ENCODE measurements around the gene RIMS4. TPM values are rescaled to one million over a fixed set of nuclear protein-coding genes. Genes with fewer than 3 reads are reported as not detected.

Gene RIMS4
- total and polyA plus RNA-seq, 9 of the 15 experiments (the other 6 are each of a cell fraction or from before 2014, with no cell fraction given): 0.04 TPM; not detected in 8

DNA sequence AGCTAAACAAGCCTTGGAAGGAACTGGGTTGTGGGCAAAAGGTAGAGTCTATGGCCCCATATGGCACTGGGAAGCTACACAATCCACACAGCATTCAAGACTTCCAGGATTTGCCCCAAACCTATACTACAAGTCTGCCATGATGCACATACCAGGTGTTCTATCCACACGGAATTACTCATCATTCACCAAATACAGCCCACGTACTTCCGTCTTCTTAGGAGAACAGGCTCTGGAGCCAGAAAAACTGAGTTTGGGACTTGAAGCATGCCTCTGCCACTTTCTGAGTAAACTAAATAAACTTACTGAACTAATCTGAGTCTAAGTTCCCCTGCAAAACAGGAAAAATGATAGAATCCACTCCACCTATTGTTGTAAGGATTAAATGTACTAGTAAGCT, 28.6 kb downstream of the RIMS4 start:
- ChIA-PET POLR2A (no interaction called here), CTCF (ENCODE audit: low intra/inter-chr PET ratio) (no interaction called here)
- peaks cover 0 to 6% of the 10 kb centered on the region in 2 experiments; a peak in 2 of 5 replicates for H3K27me3 ChIP-seq (ENCODE audit: control insufficient read depth in 2 of 2, insufficient read depth in 2 of 2, low read length in 2 of 2)
- FAIRE-seq: no peak
- no peak overlapping the region for H3K9ac ChIP-seq (ENCODE audit: insufficient read depth in 1 of 2, low read depth in 2 of 2, low read length in 2 of 2)
- intact Hi-C loops (cut with micrococcal nuclease) (no loop called here), in situ Hi-C loops (cut with MboI) (no loop called here)
- no peaks in the 10 kb centered on the region for H3K9me1 ChIP-seq (ENCODE audit: control insufficient read depth, insufficient read depth, low read length)
- no peak overlapping the region for H3K4me2 ChIP-seq (ENCODE audit: insufficient read depth, low read length)
- H3K36me3 ChIP-seq (ENCODE audit: control insufficient read depth, insufficient read depth, low read length): no peaks in the 10 kb centered on the region
- ATAC-seq: no peak
- TF ChIP-seq HDAC8 (tag; IDR thresholded peaks at IDR 0.05) (no peak), FOXA1 (IDR thresholded peaks at IDR 0.05; ENCODE audit: borderline replicate concordance) (no peak), MCM2 (IDR thresholded peaks at IDR 0.05; ENCODE audit: low read depth) (no peak), MCM5 (IDR thresholded peaks at IDR 0.05; ENCODE audit: low read depth) (no peak)
- TF ChIP-seq, protein P1, sequence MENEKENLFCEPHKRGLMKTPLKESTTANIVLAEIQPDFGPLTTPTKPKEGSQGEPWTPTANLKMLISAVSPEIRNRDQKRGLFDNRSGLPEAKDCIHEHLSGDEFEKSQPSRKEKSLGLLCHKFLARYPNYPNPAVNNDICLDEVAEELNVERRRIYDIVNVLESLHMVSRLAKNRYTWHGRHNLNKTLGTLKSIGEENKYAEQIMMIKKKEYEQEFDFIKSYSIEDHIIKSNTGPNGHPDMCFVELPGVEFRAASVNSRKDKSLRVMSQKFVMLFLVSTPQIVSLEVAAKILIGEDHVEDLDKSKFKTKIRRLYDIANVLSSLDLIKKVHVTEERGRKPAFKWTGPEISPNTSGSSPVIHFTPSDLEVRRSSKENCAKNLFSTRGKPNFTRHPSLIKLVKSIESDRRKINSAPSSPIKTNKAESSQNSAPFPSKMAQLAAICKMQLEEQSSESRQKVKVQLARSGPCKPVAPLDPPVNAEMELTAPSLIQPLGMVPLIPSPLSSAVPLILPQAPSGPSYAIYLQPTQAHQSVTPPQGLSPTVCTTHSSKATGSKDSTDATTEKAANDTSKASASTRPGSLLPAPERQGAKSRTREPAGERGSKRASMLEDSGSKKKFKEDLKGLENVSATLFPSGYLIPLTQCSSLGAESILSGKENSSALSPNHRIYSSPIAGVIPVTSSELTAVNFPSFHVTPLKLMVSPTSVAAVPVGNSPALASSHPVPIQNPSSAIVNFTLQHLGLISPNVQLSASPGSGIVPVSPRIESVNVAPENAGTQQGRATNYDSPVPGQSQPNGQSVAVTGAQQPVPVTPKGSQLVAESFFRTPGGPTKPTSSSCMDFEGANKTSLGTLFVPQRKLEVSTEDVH (IDR thresholded peaks at IDR 0.05; ENCODE audit: low read depth, partially characterized antibody): no peak
- no peak overlapping the region for H2AFZ ChIP-seq (ENCODE audit: low read depth, low read length)
- no peaks in the 10 kb centered on the region; the same call in 1 of the 2 replicates for H4K20me1 ChIP-seq (replicated peaks; ENCODE audit: control insufficient read depth, insufficient read depth, low read length)
- H3K79me2 ChIP-seq (ENCODE audit: control insufficient read depth, insufficient read depth, low read length): no peaks in the 10 kb centered on the region
- 0% methylated on average over 3 of the region's 3 CpGs for WGBS (ENCODE audit: insufficient coverage, low coverage, missing lambda C conversion rate)
- BruUV-seq (replicated peaks): no TSS peak
- DNase-seq (ENCODE audit: extremely low read depth in 1 of 4, low spot score in 3 of 4): no peak
- H3K27ac ChIP-seq (ENCODE audit: extremely low read depth, low read depth, low read length): no peak overlapping the region
- no peak overlapping the region for H3K4me3 ChIP-seq
- no peaks in the 10 kb centered on the region for H3K9me3 ChIP-seq (replicated peaks; ENCODE audit: control insufficient read depth, insufficient read depth, low read depth, low read length)
- H3K4me1 ChIP-seq (replicated peaks in 1 of 2; ENCODE audit: control insufficient read depth in 2 of 2, insufficient read depth in 2 of 2, low read length in 2 of 2): no peaks in the 10 kb centered on the region
